WTC11 (cell line): ENCODE data around the gene S1PR5.

Source experiments
- CREB1 ChIP-seq: sonication (generic); formaldehyde crosslinking; IDR thresholded peaks from 2 replicates; pipeline ENCODE4 v1.8.0; 2023; ENCODE audit warnings: mild to moderate bottlenecking, missing genetic modification reagents
- CREM ChIP-seq: sonication (generic); formaldehyde crosslinking; IDR thresholded peaks from 2 replicates; pipeline ENCODE4 v1.8.1; 2022; ENCODE audit warnings: mild to moderate bottlenecking, missing genetic modification reagents, moderate library complexity
- CTCF ChIP-seq: fragments of 200-600 bp; IDR thresholded peaks from 2 replicates; pipeline ENCODE4 v1.8.0; 2022; ENCODE audit warnings: antibody characterized with exemption
- ESRRA ChIP-seq: sonication (generic); formaldehyde crosslinking; IDR thresholded peaks from 2 replicates; pipeline ENCODE4 v1.8.1; 2022; ENCODE audit warnings: mild to moderate bottlenecking, missing genetic modification reagents, borderline replicate concordance
- FOXK1 ChIP-seq: sonication (generic); formaldehyde crosslinking; IDR thresholded peaks from 2 replicates; pipeline ENCODE4 v1.8.0; 2022; ENCODE audit warnings: mild to moderate bottlenecking, moderate library complexity, missing genetic modification reagents
- ZNF263 ChIP-seq: sonication (generic); formaldehyde crosslinking; IDR thresholded peaks from 2 replicates; pipeline ENCODE4 v1.8.1; 2022; ENCODE audit warnings: low read depth, mild to moderate bottlenecking, moderate library complexity, missing genetic modification reagents

- TF ChIP-seq CTCF: no peak
- no peak for TF ChIP-seq FOXK1 (CRISPR knock-in tag)
- no peak for TF ChIP-seq CREB1 (CRISPR knock-in tag)
- TF ChIP-seq CREM (CRISPR knock-in tag): no peak
- TF ChIP-seq ZNF263 (CRISPR knock-in tag): no peak
- no peak for TF ChIP-seq ESRRA (CRISPR knock-in tag)
Observed at GRCh38 chr19:10520652-10521318, 3.5 kb upstream of the S1PR5 start.
